ENCODE data around the gene FAM131A. TPM values are rescaled to one million over a fixed set of nuclear protein-coding genes. Genes with fewer than 3 reads are reported as not detected.

Gene FAM131A
- total and polyA plus RNA-seq, 2 of the 4 experiments (the other 2 are of a cell fraction) = 10.8 to 19.5 TPM

- Histone ChIP-seq H3K14ac (replicated peaks; ENCODE audit: low read depth, low read length) (no peak overlapping the region), H3K4me1 (ENCODE audit: control insufficient read depth, insufficient read depth, low read length) (peaks cover 2% of the 10 kb centered on the region; the same call in 1 of the 2 replicates), H3K79me1 (ENCODE audit: low read depth in 1 of 2, low read length in 2 of 2) (peaks cover 0 to 17% of the 10 kb centered on the region in 2 experiments; a peak in 2 of 4 replicates), H3K56ac (ENCODE audit: extremely low read depth, insufficient read depth, low read length) (no peak overlapping the region), H2AFZ (replicated peaks; ENCODE audit: low read length, poor library complexity) (no peak overlapping the region), H4K20me1 (ENCODE audit: insufficient read depth, low read length) (peaks cover 16% of the 10 kb centered on the region), H3K27me3 (ENCODE audit: control insufficient read depth, insufficient read depth, low read length) (peaks cover 14% of the 10 kb centered on the region; the same call in 1 of the 2 replicates), H2AK9ac (replicated peaks; ENCODE audit: low read depth, low read length, poor library complexity) (no peak overlapping the region), H3K9me3 (ENCODE audit: control insufficient read depth, insufficient read depth, low read length) (no peaks in the 10 kb centered on the region), H3K23ac (ENCODE audit: low read depth, low read length) (no peak overlapping the region), H3K9ac (ENCODE audit: low read depth, low read length) (no peak overlapping the region), H3K36me3 (ENCODE audit: control insufficient read depth, insufficient read depth, low read length) (peaks cover 2% of the 10 kb centered on the region; the same call in 1 of the 2 replicates), H2BK120ac (ENCODE audit: low read depth, low read length) (no peak overlapping the region), H3K4me3 (ENCODE audit: insufficient read depth, low read depth, low read length) (no peak overlapping the region), H4K91ac (ENCODE audit: insufficient read depth, low read depth, low read length) (no peak overlapping the region), H4K5ac (ENCODE audit: low read depth, low read length) (no peak overlapping the region), H3K18ac (ENCODE audit: low read depth, low read length) (no peak overlapping the region), H3K4me2 (ENCODE audit: low read depth, low read length) (no peak overlapping the region), H3K4ac (ENCODE audit: low read depth, low read length) (no peak overlapping the region), H2BK5ac (ENCODE audit: low read depth, low read length, poor library complexity, severe bottlenecking) (no peak overlapping the region), H4K8ac (ENCODE audit: low read depth in 2 of 2, low read length in 2 of 2) (no peak overlapping the region), H3K27ac (ENCODE audit: insufficient read depth, low read length) (no peak overlapping the region), H3K9me1 (ENCODE audit: insufficient read depth, low read length) (no peaks in the 10 kb centered on the region), H2BK15ac (ENCODE audit: low read depth, low read length) (no peak overlapping the region), H2BK20ac (ENCODE audit: low read depth, low read length) (no peak overlapping the region), H2AK5ac (ENCODE audit: low read depth, low read length) (no peak overlapping the region)
- no TSS peak for BruUV-seq (replicated peaks)
- ChIA-PET POLR2A (ENCODE audit: unreplicated experiment) (no interaction called here), CTCF (interaction anchor here (0.6 to 0.7 kb wide), 2 partner anchors 278 to 1473 kb away, joined by 4 read pairs; no protein-coding TSS in a partner anchor)
- dilution Hi-C loops (cut with HindIII; ENCODE audit: low sequenced_read_pairs, unreplicated experiment) = no loop called here
- TF ChIP-seq CEBPB (IDR thresholded peaks at IDR 0.05; ENCODE audit: low read depth, low read length) = no peak
- no peak for TF ChIP-seq RFX5 (IDR thresholded peaks at IDR 0.05; ENCODE audit: low read depth, low read length)
- TF ChIP-seq MAFK (IDR thresholded peaks at IDR 0.05; ENCODE audit: low read depth, low read length) = no peak
- TF ChIP-seq FOS (IDR thresholded peaks at IDR 0.05; ENCODE audit: low read depth, low read length) = no peak
- TF ChIP-seq SMC3 (IDR thresholded peaks at IDR 0.05; ENCODE audit: low read depth, low read length) = no peak
- TF ChIP-seq POLR2A (IDR thresholded peaks at IDR 0.05; ENCODE audit: low read depth, low read length) = no peak
- TF ChIP-seq RAD21 (IDR thresholded peaks at IDR 0.05; ENCODE audit: low read length) = no peak
- no peak for TF ChIP-seq MXI1 (IDR thresholded peaks at IDR 0.05; ENCODE audit: borderline replicate concordance, low read depth, low read length)
- TF ChIP-seq RCOR1 (IDR thresholded peaks at IDR 0.05; ENCODE audit: insufficient replicate concordance, low read length) = no peak
- no peak for TF ChIP-seq BHLHE40 (IDR thresholded peaks at IDR 0.05; ENCODE audit: low read depth, low read length)
- no peak for TF ChIP-seq NFE2L2 (IDR thresholded peaks at IDR 0.05; ENCODE audit: low read depth, low read length)
- no peak for TF ChIP-seq CTCF (conservative IDR thresholded peaks at IDR 0.05; ENCODE audit: low read depth, low read length)
- TF ChIP-seq USF2 (IDR thresholded peaks at IDR 0.05; ENCODE audit: low read depth, low read length) = no peak
- TF ChIP-seq ELK1 (IDR thresholded peaks at IDR 0.05; ENCODE audit: borderline replicate concordance, low read depth, low read length) = no peak
- TF ChIP-seq MAZ (IDR thresholded peaks at IDR 0.05; ENCODE audit: borderline replicate concordance, low read depth, low read length) = no peak
- no peak for TF ChIP-seq CHD1 (IDR thresholded peaks at IDR 0.05; ENCODE audit: low read depth, low read length)
- in situ Hi-C loops (cut with MboI; ENCODE audit: low sequenced_read_pairs) = no loop called here
- DNase-seq (no peak), ATAC-seq (ENCODE audit: low read depth) (no peak)
- intact Hi-C loops (cut with micrococcal nuclease) = no loop called here
- WGBS, 2 experiments (ENCODE audit: extremely low coverage in 2 of 2, insufficient read length in 1 of 2) = no CpG with 5 or more reads among the region's 3 CpGs
These were observed 41.6 kb upstream of the FAM131A start for GRCh38 chr3:184295771-184296170.

Measured in IMR-90 (cell line).